Tibial artery (tissue), 4 donors: ENCODE data around the gene LGI2.
A peak's percentile ranks its signal among the peaks of the same experiment; 100 is the strongest.

Experiments used
- DNase-seq, 2 donors: peaks; one replicate each; pipeline ENCODE4 v3.0.0-alpha.2; 2019
- H3K27ac ChIP-seq, 2 donors: fragments of 200-600 bp; sonication (generic) in 1 of 2; 1 replicate in 1 of 2; 2 replicates in 1 of 2; pipeline ENCODE4 v1.5.1; 2018 to 2019; ENCODE audit warnings: mild to moderate bottlenecking in 1 of 2
- H3K27me3 ChIP-seq, 2 donors: fragments of 200-600 bp; sonication (generic) in 1 of 2; one replicate each; pipeline versions ENCODE4 v1.5.1 to v1.6.0; 2016 to 2019
- H3K36me3 ChIP-seq, 3 donors: fragments of 200-600 bp; sonication (generic) in 2 of 3; one replicate each; pipeline ENCODE4 v1.5.1; 2016 to 2019; ENCODE audit warnings: mild to moderate bottlenecking in 2 of 3
- H3K4me1 ChIP-seq, 4 donors: fragments of 200-600 bp; sonication (generic) in 2 of 4; 1 replicate in 3 of 4; 2 replicates in 1 of 4; pipeline ENCODE4 v1.5.1; 2016 to 2019
- H3K4me3 ChIP-seq, 2 donors: fragments of 200-600 bp; sonication (generic) in 1 of 2; 1 replicate in 1 of 2; 2 replicates in 1 of 2; pipeline ENCODE4 v1.5.1; 2018 to 2019; ENCODE audit warnings: mild to moderate bottlenecking in 2 of 2
- H3K9me3 ChIP-seq, 3 donors: fragments of 200-600 bp; sonication (generic) in 1 of 3; one replicate each; pipeline ENCODE4 v1.5.1; 2016 to 2019
- CTCF ChIP-seq, 2 experiments: fragments of 200-600 bp in 1 of 2; fragments of 450-650 bp in 1 of 2; IDR thresholded peaks; one replicate each; pipeline ENCODE4 v1.5.1; 2017 to 2019; ENCODE audit warnings: antibody characterized with exemption in 2 of 2, mild to moderate bottlenecking in 1 of 2, moderate library complexity in 1 of 2
- intact Hi-C: fragments of 100-400 bp; cut with DNase I; formaldehyde crosslinking; loops from one replicate; pipeline ENCODE4 v1.15.0; 2023; ENCODE audit warnings: low total_unique reads

Gene LGI2

GRCh38 chr4:25043548-25043947 lies 12.8 kb upstream of the LGI2 start:
- no peaks in the 10 kb centered on the region for H3K36me3 ChIP-seq
- H3K4me1 ChIP-seq = no peaks in the 10 kb centered on the region
- H3K27me3 ChIP-seq = no peaks in the 10 kb centered on the region
- intact Hi-C loops = no loop called here
- DNase-seq = no peak
- no peak for TF ChIP-seq CTCF (IDR thresholded peaks at IDR 0.05)
- H3K4me3 ChIP-seq = no peak overlapping the region
- H3K9me3 ChIP-seq = no peaks in the 10 kb centered on the region
- H3K27ac ChIP-seq = no peak overlapping the region

GRCh38 chr4:25033526-25033925 lies 2.8 kb upstream of the LGI2 start:
- H3K27ac ChIP-seq = no peak overlapping the region
- peaks cover 0 to 25% (median 14%) of the 10 kb centered on the region in 4 donors for H3K4me1 ChIP-seq
- no peaks in the 10 kb centered on the region for H3K9me3 ChIP-seq
- no peaks in the 10 kb centered on the region for H3K36me3 ChIP-seq
- intact Hi-C loops = loop anchor here (5.0 to 10.0 kb wide), 2 partner anchors 49 to 241 kb away; no protein-coding TSS in a partner anchor
- no peak for TF ChIP-seq CTCF (IDR thresholded peaks at IDR 0.05)
- DNase-seq = no peak
- H3K27me3 ChIP-seq = no peaks in the 10 kb centered on the region
- no peak overlapping the region for H3K4me3 ChIP-seq

GRCh38 chr4:25032126-25032525 lies 1.4 kb upstream of the LGI2 start:
- no peak overlapping the region for H3K4me3 ChIP-seq
- H3K27me3 ChIP-seq = no peaks in the 10 kb centered on the region
- H3K27ac ChIP-seq = peak overlapping the region in 1 of 2 donors; percentile 74
- H3K9me3 ChIP-seq = no peaks in the 10 kb centered on the region
- TF ChIP-seq CTCF (IDR thresholded peaks at IDR 0.05) = no peak
- no peak for DNase-seq
- H3K4me1 ChIP-seq = peaks cover 0 to 25% (median 14%) of the 10 kb centered on the region in 4 donors
- intact Hi-C loops = loop anchor here (5.0 to 10.0 kb wide), 2 partner anchors 47 to 240 kb away; no protein-coding TSS in a partner anchor
- H3K36me3 ChIP-seq = no peaks in the 10 kb centered on the region

- intact Hi-C loops = loop anchor here (5.0 to 10.0 kb wide), 2 partner anchors 46 to 239 kb away; no protein-coding TSS in a partner anchor
- DNase-seq = peak; percentile 30 to 75
- Histone ChIP-seq H3K4me1 (peaks cover 0 to 25% (median 14%) of the 10 kb centered on the region in 4 donors), H3K36me3 (no peaks in the 10 kb centered on the region), H3K27ac (peak overlapping the region; percentile 63 to 74), H3K27me3 (no peaks in the 10 kb centered on the region), H3K4me3 (peak overlapping the region; percentile 61 to 64), H3K9me3 (no peaks in the 10 kb centered on the region)
- TF ChIP-seq CTCF (IDR thresholded peaks at IDR 0.05) = no peak
Observed at GRCh38 chr4:25031077-25031621, 403 bp upstream of the LGI2 start.

- intact Hi-C loops = loop anchor here (5.0 to 10.0 kb wide), 2 partner anchors 45 to 237 kb away; no protein-coding TSS in a partner anchor
- no peaks in the 10 kb centered on the region for H3K27me3 ChIP-seq
- H3K9me3 ChIP-seq = no peaks in the 10 kb centered on the region
- TF ChIP-seq CTCF (IDR thresholded peaks at IDR 0.05) = no peak
- no peaks in the 10 kb centered on the region for H3K36me3 ChIP-seq
- DNase-seq = no peak
- H3K4me3 ChIP-seq = peak overlapping the region; percentile 61 to 64
- peak overlapping the region in 1 of 2 donors; percentile 47 for H3K27ac ChIP-seq
- H3K4me1 ChIP-seq = peaks cover 0 to 25% (median 14%) of the 10 kb centered on the region in 4 donors
Observed at GRCh38 chr4:25029479-25030276, 1.1 kb downstream of the LGI2 start.
